Measurements from ENCODE around the gene TLK2.

DNA sequence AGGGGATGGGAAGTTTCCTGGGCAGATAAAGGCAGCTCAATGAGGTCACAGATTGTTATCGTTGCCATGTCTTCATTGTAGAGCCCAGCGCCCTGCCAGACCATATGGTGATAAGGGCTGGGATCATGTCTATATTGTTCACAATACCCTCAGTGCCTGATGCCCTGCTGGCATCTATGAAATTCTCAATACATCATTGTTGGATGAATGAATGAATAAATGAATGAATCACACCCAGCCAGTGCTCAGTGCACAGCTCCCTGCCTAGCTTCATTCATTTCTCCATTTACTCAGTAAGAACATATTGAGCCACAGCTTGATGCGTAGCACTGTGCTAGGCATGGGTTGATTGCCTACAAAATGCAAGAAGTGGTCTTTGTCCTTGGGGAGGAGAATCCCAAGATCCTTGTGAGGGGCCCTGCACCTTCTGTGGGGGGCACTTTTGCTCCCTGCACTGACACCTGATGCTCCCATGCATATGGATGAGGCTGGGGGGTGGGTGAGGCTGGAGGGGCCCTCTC lies 178.6 kb downstream of the TLK2 start:
- TF ChIP-seq, protein P1, sequence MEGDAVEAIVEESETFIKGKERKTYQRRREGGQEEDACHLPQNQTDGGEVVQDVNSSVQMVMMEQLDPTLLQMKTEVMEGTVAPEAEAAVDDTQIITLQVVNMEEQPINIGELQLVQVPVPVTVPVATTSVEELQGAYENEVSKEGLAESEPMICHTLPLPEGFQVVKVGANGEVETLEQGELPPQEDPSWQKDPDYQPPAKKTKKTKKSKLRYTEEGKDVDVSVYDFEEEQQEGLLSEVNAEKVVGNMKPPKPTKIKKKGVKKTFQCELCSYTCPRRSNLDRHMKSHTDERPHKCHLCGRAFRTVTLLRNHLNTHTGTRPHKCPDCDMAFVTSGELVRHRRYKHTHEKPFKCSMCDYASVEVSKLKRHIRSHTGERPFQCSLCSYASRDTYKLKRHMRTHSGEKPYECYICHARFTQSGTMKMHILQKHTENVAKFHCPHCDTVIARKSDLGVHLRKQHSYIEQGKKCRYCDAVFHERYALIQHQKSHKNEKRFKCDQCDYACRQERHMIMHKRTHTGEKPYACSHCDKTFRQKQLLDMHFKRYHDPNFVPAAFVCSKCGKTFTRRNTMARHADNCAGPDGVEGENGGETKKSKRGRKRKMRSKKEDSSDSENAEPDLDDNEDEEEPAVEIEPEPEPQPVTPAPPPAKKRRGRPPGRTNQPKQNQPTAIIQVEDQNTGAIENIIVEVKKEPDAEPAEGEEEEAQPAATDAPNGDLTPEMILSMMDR (IDR thresholded peaks at IDR 0.05), result no peak
- TF ChIP-seq POLR2A (IDR thresholded peaks at IDR 0.05), result no peak
- TF ChIP-seq POLR2AphosphoS5 (IDR thresholded peaks at IDR 0.05), result no peak
